Measurements from ENCODE around the gene BCAN.

Gene BCAN

GRCh38 chr1:156644146-156644545 is 2.2 kb downstream of the BCAN start:
- no peak for DNase-seq (ENCODE audit: low read depth, low spot score)

GRCh38 chr1:156644640-156645039 is 2.7 kb downstream of the BCAN start:
- no peak for DNase-seq (ENCODE audit: low read depth, low spot score)

- DNase-seq (ENCODE audit: low read depth, low spot score) = no peak
Measured at GRCh38 chr1:156645056-156645455, 3.1 kb downstream of the BCAN start.

- no peak for DNase-seq (ENCODE audit: low read depth, low spot score)
Measured at GRCh38 chr1:156645666-156646065, 3.7 kb downstream of the BCAN start.

DNA sequence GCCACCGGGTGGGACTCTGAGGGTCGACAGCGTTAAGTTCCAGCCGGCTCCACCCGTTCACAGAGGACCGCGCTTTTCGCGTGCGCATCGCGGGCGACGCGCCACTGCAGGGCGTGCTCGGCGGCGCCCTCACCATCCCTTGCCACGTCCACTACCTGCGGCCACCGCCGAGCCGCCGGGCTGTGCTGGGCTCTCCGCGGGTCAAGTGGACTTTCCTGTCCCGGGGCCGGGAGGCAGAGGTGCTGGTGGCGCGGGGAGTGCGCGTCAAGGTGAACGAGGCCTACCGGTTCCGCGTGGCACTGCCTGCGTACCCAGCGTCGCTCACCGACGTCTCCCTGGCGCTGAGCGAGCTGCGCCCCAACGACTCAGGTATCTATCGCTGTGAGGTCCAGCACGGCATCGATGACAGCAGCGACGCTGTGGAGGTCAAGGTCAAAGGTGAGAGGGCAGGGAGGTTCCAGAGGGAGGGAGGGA is 4.9 kb downstream of the BCAN start:
- DNase-seq (ENCODE audit: low read depth, low spot score) = no peak

GRCh38 chr1:156647351-156647750 is 5.4 kb downstream of the BCAN start:
- DNase-seq (ENCODE audit: low read depth, low spot score) = no peak

GRCh38 chr1:156648496-156648895 is 6.6 kb downstream of the BCAN start:
- no peak for DNase-seq (ENCODE audit: low read depth, low spot score)

DNA sequence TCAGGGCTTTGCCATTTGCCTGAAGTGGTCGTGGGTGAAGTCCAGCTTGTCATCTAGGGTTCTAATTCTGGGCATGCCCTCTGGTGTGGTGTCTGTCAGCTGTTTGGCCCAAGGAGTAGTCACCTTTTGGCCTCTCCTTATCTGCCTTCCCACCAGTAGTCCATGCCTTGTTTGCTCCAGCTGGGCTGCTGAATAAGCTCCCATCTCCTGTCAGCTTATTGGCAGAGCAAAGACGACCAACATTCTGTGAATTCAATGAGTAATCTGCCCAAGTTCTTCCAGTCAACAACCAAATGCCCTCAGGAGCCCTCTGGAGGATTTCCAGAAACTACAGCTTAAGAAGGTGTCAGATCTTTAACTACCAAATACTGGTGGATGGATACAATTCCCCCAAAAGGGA is 7.0 kb downstream of the BCAN start:
- no peak for DNase-seq (ENCODE audit: low read depth, low spot score)

GRCh38 chr1:156652131-156652991 is 10.4 kb downstream of the BCAN start:
- no peak for DNase-seq (ENCODE audit: low read depth, low spot score)

- DNase-seq (ENCODE audit: low read depth, low spot score) = no peak
Measured at GRCh38 chr1:156652992-156653355, 11.1 kb downstream of the BCAN start.

DNA sequence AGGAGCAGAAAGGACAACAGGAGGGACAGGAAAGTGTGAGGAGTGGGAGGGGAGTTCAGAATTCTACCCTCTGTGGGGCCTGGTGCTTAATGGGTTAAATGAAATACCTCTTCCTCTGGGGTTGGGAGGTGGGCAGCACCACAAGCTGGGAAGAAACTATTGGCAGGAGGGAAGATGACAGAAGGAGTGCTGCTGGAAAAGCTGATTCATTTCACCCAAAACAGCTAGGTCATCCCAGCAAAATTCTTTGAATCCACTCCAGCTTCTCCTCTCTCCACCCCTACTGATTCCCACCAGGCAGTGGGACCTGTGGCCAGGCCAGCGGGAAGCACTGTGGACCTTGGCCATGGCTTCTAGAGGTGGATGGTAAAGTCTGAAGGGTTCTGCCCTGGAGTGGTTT is 12.8 kb downstream of the BCAN start:
- DNase-seq (ENCODE audit: low read depth, low spot score) = no peak

- DNase-seq (ENCODE audit: low read depth, low spot score) = no peak
Measured at GRCh38 chr1:156655151-156655903, 13.4 kb downstream of the BCAN start.

DNA sequence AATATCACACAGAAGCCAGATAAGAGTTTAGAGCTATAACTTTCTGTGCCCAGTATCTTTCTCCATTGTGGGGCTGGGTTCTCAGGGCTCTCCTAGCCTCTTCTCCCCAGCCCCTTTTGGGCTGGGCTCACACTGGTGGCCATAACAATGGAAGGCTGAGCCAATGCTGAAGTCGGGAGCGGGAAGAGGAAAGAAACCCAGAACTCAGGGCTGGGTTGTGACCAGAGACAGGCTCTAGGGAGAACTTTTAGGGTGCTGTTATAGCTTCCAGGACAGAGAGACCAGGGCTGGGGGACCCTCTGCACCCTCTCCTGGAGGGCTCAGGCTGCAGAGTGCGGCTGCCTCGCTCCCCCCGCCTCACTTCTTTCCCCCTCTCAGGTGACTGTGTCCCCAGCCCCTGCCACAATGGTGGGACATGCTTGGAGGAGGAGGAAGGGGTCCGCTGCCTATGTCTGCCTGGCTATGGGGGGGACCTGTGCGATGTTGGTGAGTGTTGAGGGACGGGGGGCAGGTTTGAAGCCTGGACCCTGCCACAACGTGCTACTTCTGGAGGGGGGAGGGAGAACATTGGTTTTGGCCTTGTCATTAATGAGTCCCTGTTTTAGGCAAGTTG is 14.1 kb downstream of the BCAN start:
- DNase-seq (ENCODE audit: low read depth, low spot score) = no peak

DNA sequence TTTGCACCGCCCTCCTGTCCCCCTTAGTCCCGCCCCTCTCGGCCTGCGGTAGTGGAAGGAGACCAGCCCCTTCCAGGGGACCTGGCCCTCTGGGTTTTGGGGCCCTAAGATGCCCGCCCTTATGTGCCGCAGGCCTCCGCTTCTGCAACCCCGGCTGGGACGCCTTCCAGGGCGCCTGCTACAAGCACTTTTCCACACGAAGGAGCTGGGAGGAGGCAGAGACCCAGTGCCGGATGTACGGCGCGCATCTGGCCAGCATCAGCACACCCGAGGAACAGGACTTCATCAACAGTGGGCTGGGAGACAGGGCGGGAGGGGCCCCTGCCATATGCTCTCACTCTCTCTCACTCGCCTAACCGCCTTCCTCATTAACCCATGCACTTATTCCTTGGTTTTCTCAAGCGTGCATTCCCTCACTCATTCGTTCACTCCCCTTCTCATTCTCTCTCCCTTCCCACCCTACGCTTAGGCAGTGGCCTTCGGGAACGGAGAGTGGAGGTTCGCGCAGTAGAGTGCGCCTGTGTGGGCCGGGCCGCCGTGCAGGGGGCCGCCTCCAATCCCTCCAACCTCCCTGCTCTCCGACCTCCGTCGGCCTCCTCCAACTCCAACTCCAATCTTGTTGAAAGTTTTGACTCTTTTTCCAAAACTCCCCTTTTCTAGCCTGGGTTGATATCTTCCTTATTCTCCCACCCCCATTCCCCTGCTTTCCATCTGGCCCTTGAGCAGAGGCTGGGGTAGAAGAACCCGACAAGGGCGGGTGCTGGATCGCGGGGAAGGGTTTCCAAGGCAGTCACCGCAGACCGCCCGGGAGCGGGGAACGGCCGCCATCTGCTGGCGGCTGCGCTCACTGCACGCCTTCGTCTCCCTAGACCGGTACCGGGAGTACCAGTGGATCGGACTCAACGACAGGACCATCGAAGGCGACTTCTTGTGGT is 15.2 kb downstream of the BCAN start:
- peak; percentile 38 for DNase-seq (ENCODE audit: low read depth, low spot score)

DNA sequence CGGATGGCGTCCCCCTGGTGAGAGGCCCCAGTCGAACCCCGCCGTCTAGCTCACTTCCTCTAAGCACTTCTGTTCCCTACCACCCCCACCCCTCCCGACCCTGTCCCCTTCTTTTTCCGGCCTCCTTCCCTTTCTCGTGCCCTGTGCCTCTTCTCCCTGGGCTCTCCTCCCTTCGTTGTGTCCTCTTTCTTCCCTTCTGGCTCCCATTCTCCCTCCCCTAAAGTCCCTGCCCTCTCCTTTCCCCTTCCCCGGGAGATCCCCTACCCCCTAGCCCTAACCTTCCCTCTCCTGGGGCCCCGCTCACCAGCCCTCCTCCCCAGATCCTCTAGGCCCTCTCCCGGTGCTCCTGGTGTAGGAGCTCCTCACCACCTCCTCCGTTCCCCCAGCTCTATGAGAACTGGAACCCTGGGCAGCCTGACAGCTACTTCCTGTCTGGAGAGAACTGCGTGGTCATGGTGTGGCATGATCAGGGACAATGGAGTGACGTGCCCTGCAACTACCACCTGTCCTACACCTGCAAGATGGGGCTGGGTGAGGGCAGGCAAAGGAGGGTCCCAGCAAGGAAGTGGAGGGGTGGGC is 15.9 kb downstream of the BCAN start:
- no peak for DNase-seq (ENCODE audit: low read depth, low spot score)

DNA sequence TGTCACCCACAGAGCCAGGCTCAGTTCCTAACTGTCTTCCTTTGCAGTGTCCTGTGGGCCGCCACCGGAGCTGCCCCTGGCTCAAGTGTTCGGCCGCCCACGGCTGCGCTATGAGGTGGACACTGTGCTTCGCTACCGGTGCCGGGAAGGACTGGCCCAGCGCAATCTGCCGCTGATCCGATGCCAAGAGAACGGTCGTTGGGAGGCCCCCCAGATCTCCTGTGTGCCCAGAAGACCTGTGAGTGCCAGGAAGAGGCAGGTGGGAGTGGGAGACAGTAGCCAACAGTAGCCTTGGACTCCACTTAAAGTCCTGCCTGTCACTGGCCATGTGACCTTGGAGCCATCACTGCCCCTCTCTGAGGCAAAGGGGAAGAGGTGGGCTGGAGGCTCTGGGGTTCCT is 16.6 kb downstream of the BCAN start:
- DNase-seq (ENCODE audit: low read depth, low spot score) = no peak

DNA sequence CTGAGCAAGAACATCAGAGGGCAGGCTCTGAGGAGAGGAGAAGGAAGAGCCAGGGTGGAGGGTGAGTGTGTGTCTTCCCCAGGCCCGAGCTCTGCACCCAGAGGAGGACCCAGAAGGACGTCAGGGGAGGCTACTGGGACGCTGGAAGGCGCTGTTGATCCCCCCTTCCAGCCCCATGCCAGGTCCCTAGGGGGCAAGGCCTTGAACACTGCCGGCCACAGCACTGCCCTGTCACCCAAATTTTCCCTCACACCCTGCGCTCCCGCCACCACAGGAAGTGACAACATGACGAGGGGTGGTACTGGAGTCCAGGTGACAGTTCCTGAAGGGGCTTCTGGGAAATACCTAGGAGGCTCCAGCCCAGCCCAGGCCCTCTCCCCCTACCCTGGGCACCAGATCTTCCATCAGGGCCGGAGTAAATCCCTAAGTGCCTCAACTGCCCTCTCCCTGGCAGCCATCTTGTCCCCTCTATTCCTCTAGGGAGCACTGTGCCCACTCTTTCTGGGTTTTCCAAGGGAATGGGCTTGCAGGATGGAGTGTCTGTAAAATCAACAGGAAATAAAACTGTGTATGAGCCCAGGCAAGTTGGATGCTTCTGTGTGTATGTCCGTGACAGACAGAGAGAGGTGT is 17.1 kb downstream of the BCAN start:
- no peak for DNase-seq (ENCODE audit: low read depth, low spot score)

GRCh38 chr1:156659661-156659987 is 17.7 kb downstream of the BCAN start:
- DNase-seq (ENCODE audit: low read depth, low spot score) = no peak

DNA sequence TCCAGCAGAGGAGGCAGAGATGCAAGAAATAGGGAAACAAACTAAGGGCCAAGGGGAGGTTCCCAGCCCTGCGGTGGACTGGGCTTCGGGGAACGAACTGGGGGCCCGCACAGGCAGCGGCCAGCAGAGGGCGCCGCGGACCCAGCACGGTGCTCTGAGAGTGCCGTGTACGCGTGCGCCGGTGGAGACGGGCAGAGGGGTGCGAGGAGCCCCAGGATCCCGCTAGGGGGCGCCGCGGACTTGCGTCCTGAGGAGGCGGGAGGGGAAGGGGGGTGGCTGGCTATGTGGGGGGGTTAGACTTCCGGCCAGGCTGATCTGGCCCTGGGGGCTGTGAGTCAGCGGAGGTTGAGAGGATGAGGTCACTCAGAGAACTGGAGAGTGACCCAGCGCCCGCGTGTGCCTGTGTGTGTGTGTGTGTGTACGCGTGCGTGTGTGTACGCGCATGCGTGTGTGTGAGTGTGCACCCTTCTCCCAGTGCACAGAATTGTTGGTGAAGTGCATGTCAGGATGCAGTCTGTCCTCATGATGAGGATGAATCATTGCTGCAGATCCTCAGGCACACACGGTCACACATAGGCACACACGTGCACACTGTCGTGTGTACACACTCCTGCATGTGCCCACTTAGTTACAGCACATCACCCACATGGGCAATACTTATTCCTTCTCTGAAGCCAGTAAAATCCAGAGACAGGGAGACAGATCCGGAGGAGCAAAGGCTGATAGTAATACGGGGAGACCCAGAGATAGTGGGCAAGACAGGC is 18.3 kb downstream of the BCAN start:
- DNase-seq (ENCODE audit: low read depth, low spot score) = peak; percentile 77

DNA sequence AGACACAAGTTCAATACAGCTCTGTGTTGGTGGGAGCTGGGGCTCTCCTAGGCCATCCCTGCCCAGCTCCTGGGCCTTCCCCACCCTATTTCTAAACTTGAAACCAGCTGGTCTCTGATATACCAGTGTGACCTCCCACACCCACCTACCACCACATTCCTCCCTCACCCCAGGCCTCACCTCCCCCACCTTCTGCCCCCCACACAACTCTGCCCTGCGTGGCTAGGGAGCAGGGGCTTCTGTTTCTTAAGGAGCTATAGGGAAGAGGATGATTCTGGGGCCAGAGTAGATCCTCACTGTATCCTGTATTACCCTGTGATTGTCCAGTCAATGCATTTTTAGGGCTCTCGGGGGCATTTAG is 18.8 kb downstream of the BCAN start:
- DNase-seq (ENCODE audit: low read depth, low spot score) = no peak
